ENCODE measurements around the gene MTTP. TPM values are rescaled to one million over a fixed set of nuclear protein-coding genes. Genes with fewer than 3 reads are reported as not detected.

MTTP gene
- total RNA-seq, 1 donor from 2014 or later, result not detected

DNA sequence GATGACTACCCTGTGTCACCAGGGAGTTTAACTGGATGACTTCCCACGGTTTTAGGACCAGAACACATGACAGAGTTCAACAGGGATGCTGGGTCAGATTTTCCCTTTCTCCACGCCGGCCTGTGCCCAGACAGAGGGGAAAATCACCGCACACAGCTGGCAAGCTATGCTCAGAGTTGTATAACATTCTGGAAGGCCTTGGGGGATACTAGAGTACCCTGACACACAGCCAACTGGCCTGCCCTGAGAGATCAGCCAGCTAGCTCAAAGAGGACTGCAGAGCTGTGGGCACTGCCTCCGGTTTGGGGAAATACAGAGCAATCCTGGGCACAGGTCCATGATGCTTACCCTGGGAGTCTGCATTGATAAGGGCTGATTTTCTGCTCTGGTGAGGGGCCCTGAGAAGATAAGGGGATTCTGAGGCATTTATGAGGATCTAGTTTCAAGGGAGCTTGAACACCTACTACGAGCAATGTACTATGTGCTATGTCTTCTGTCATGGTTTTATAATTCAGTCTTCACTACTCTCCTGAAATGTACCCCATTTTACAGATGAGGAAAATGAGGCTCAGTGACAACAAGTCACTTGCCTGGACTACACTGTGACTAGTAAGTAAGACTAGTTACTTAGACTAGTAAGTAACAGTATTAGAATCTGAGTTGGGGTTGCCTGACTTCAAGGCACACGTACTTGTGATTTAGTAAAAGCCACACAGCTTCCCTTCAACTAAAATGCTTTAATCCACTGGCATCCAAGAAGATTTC lies 68.3 kb downstream of the MTTP start:
- peaks cover 12% of the 10 kb centered on the region for H3K4me1 Mint-ChIP-seq
- no peak overlapping the region for H3K27ac Mint-ChIP-seq
- TF ChIP-seq, protein P1, sequence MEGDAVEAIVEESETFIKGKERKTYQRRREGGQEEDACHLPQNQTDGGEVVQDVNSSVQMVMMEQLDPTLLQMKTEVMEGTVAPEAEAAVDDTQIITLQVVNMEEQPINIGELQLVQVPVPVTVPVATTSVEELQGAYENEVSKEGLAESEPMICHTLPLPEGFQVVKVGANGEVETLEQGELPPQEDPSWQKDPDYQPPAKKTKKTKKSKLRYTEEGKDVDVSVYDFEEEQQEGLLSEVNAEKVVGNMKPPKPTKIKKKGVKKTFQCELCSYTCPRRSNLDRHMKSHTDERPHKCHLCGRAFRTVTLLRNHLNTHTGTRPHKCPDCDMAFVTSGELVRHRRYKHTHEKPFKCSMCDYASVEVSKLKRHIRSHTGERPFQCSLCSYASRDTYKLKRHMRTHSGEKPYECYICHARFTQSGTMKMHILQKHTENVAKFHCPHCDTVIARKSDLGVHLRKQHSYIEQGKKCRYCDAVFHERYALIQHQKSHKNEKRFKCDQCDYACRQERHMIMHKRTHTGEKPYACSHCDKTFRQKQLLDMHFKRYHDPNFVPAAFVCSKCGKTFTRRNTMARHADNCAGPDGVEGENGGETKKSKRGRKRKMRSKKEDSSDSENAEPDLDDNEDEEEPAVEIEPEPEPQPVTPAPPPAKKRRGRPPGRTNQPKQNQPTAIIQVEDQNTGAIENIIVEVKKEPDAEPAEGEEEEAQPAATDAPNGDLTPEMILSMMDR (IDR thresholded peaks at IDR 0.05; ENCODE audit: unreplicated experiment), result no peak
- H3K36me3 Mint-ChIP-seq, result no peaks in the 10 kb centered on the region
- no peak for DNase-seq (ENCODE audit: low spot score in 2 of 2, unreplicated experiment in 2 of 2)
- no peak overlapping the region for H3K4me3 Mint-ChIP-seq
- H3K27me3 Mint-ChIP-seq (ENCODE audit: low read depth), result no peaks in the 10 kb centered on the region
- no peaks in the 10 kb centered on the region for H3K9me3 Mint-ChIP-seq

DNA sequence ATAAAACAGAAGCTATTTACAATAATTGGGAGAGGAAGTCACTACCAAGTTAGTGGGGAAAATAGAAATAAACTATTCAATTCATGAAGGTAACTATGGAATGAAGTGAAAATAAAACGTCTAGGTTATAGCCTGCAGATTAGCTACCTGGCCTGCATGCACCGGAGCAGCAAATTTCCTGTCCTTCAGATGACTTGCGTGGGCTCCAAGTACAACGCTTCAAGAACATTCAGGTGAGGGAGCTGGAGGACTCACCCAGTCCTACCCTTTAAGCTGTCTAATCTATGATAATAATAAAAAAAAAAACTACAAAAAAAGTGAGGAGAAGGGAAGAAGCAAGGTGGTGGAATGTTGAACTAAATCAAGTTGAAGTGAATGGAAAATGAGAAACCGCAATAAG lies 69.8 kb downstream of the MTTP start:
- H3K27me3 Mint-ChIP-seq (ENCODE audit: low read depth), result no peaks in the 10 kb centered on the region
- H3K4me3 Mint-ChIP-seq, result no peak overlapping the region
- H3K36me3 Mint-ChIP-seq, result no peaks in the 10 kb centered on the region
- TF ChIP-seq, protein P1 (IDR thresholded peaks at IDR 0.05; ENCODE audit: unreplicated experiment), result no peak
- peaks cover 18% of the 10 kb centered on the region for H3K4me1 Mint-ChIP-seq
- DNase-seq (ENCODE audit: low spot score in 2 of 2, unreplicated experiment in 2 of 2), result no peak
- H3K27ac Mint-ChIP-seq, result no peak overlapping the region
- H3K9me3 Mint-ChIP-seq, result no peaks in the 10 kb centered on the region

- no peak for DNase-seq (ENCODE audit: low spot score in 2 of 2, unreplicated experiment in 2 of 2)
- Mint-ChIP-seq H3K4me3 (no peak overlapping the region), H3K27me3 (ENCODE audit: low read depth) (no peaks in the 10 kb centered on the region), H3K36me3 (no peaks in the 10 kb centered on the region), H3K27ac (no peak overlapping the region), H3K4me1 (peaks cover 18% of the 10 kb centered on the region), H3K9me3 (no peaks in the 10 kb centered on the region)
- TF ChIP-seq, protein P1 (IDR thresholded peaks at IDR 0.05; ENCODE audit: unreplicated experiment), result no peak
Measured at GRCh38 chr4:99645036-99645435, 70.4 kb downstream of the MTTP start.

GRCh38 chr4:99645638-99646037 lies 71.0 kb downstream of the MTTP start:
- H3K4me3 Mint-ChIP-seq, result no peak overlapping the region

GRCh38 chr4:99647071-99647470 lies 72.4 kb downstream of the MTTP start:
- DNase-seq (ENCODE audit: low spot score in 2 of 2, unreplicated experiment in 2 of 2), result no peak
- peaks cover 18% of the 10 kb centered on the region for H3K4me1 Mint-ChIP-seq
- TF ChIP-seq, protein P1 (IDR thresholded peaks at IDR 0.05; ENCODE audit: unreplicated experiment), result no peak
- H3K27me3 Mint-ChIP-seq (ENCODE audit: low read depth), result peaks cover 4% of the 10 kb centered on the region
- no peak overlapping the region for H3K4me3 Mint-ChIP-seq
- H3K27ac Mint-ChIP-seq, result no peak overlapping the region
- H3K36me3 Mint-ChIP-seq, result no peaks in the 10 kb centered on the region
- no peaks in the 10 kb centered on the region for H3K9me3 Mint-ChIP-seq

More at GRCh38 chr4:99645638-99646037, 71.0 kb downstream of the MTTP start:
- H3K36me3 Mint-ChIP-seq, result no peaks in the 10 kb centered on the region
- peaks cover 18% of the 10 kb centered on the region for H3K4me1 Mint-ChIP-seq
- TF ChIP-seq, protein P1 (IDR thresholded peaks at IDR 0.05; ENCODE audit: unreplicated experiment), result no peak
- DNase-seq (ENCODE audit: low spot score in 2 of 2, unreplicated experiment in 2 of 2), result no peak
- no peaks in the 10 kb centered on the region for H3K9me3 Mint-ChIP-seq
- no peak overlapping the region for H3K27ac Mint-ChIP-seq
- no peaks in the 10 kb centered on the region for H3K27me3 Mint-ChIP-seq (ENCODE audit: low read depth)

Data from mesothelial cell of epicardium (in vitro differentiated cells).